Neural cell (in vitro differentiated cells): ENCODE results near the gene RAB17. TPM values are rescaled to one million over a fixed set of nuclear protein-coding genes. Genes with fewer than 3 reads are reported as not detected.

ENCODE experiments used
- H2AFZ ChIP-seq: fragments of 200-600, 300-800 bp; sonication (generic), shearing (Covaris generic); 2 replicates; pipeline ENCODE4 v1.6.0; 2014; ENCODE audit warnings: low read depth, mild to moderate bottlenecking, antibody characterized with exemption, low read length, moderate library complexity
- H3F3A ChIP-seq: fragments of 200-600 bp; shearing (Covaris generic); 2 replicates; pipeline ENCODE4 v1.6.1; 2016; ENCODE audit warnings: mild to moderate bottlenecking, moderate library complexity, mixed read lengths, antibody characterized with exemption, low read length; ENCODE audit not compliant: insufficient read depth, poor library complexity, severe bottlenecking
- H3K27ac ChIP-seq: fragments of 200-600, 300-800 bp; sonication (generic), shearing (Covaris generic); 2 replicates; pipeline ENCODE4 v1.5.1; 2014; ENCODE audit warnings: mild to moderate bottlenecking, low read length, moderate library complexity
- H3K27me3 ChIP-seq: fragments of 300-800, 200-600 bp; sonication (generic), shearing (Covaris generic); 2 replicates; pipeline ENCODE4 v1.6.0; 2014; ENCODE audit warnings: mild to moderate bottlenecking, low read depth, low read length, moderate library complexity; ENCODE audit not compliant: insufficient read depth
- H3K36me3 ChIP-seq: fragments of 300-800, 200-600 bp; sonication (generic), shearing (Covaris generic); 2 replicates; pipeline ENCODE4 v1.5.1; 2014; ENCODE audit warnings: mild to moderate bottlenecking, antibody characterized with exemption, low read length, moderate library complexity; ENCODE audit not compliant: insufficient read depth
- H3K4me2 ChIP-seq: fragments of 300-800, 200-600 bp; sonication (generic), shearing (Covaris generic); 2 replicates; pipeline ENCODE4 v1.6.0; 2014; ENCODE audit warnings: mild to moderate bottlenecking, low read length
- H3K4me3 ChIP-seq: fragments of 300-800, 200-600 bp; sonication (generic), shearing (Covaris generic); 2 replicates; pipeline ENCODE4 v1.5.1; 2014; ENCODE audit warnings: mild to moderate bottlenecking, low read length, moderate library complexity
- H3K79me2 ChIP-seq: fragments of 200-600 bp; shearing (Covaris generic); replicated peaks from 2 replicates; pipeline ENCODE4 v1.6.0; 2014; ENCODE audit warnings: mild to moderate bottlenecking, low read length, moderate library complexity; ENCODE audit not compliant: insufficient read depth
- H3K9ac ChIP-seq: fragments of 300-800, 200-600 bp; sonication (generic), shearing (Covaris generic); 2 replicates; pipeline ENCODE4 v1.6.1; 2016; ENCODE audit warnings: mild to moderate bottlenecking, low read length, mixed read lengths
- H3K9me2 ChIP-seq: fragments of 200-600 bp; shearing (Covaris generic); 2 replicates; pipeline ENCODE4 v1.6.1; 2016; ENCODE audit warnings: mild to moderate bottlenecking, low read length, mixed read lengths; ENCODE audit not compliant: insufficient read depth
- H3K9me3 ChIP-seq: fragments of 200-600, 300-800 bp; sonication (generic), shearing (Covaris generic); 2 replicates; pipeline ENCODE4 v1.6.1; 2016; ENCODE audit warnings: mild to moderate bottlenecking, mixed run types, low read length, moderate library complexity, mixed read lengths
- H4K20me1 ChIP-seq: fragments of 200-600 bp; shearing (Covaris generic); 2 replicates; pipeline ENCODE4 v1.6.1; 2016; ENCODE audit warnings: mild to moderate bottlenecking, mixed run types; ENCODE audit not compliant: insufficient read depth
- EP300 ChIP-seq: fragments of 450-650 bp; conservative IDR thresholded peaks from 2 replicates; pipeline ENCODE4 v1.6.1; 2014; ENCODE audit warnings: antibody characterized with exemption, mild to moderate bottlenecking, moderate library complexity; ENCODE audit not compliant: poor library complexity, severe bottlenecking
- EZH2 ChIP-seq: fragments of 200-600, 300-800 bp; shearing (Covaris generic), sonication (generic); IDR thresholded peaks from 2 replicates; pipeline ENCODE4 v1.6.1; 2014; ENCODE audit warnings: antibody characterized with exemption, low read length, borderline replicate concordance, mild to moderate bottlenecking; ENCODE audit not compliant: insufficient read depth, poor library complexity, severe bottlenecking
- MXI1 ChIP-seq: fragments of 450-650 bp; conservative IDR thresholded peaks from 2 replicates; pipeline ENCODE4 v1.6.1; 2014; ENCODE audit warnings: antibody characterized with exemption, mild to moderate bottlenecking; ENCODE audit not compliant: poor library complexity, severe bottlenecking
- POLR2AphosphoS5 ChIP-seq: IDR thresholded peaks from 2 replicates; pipeline ENCODE4 v1.6.1; 2012
- RAD21 ChIP-seq: fragments of 450-650 bp; conservative IDR thresholded peaks from 2 replicates; pipeline ENCODE4 v1.6.1; 2014; ENCODE audit warnings: antibody characterized with exemption, mild to moderate bottlenecking, moderate library complexity
- SMC3 ChIP-seq: fragments of 450-650 bp; conservative IDR thresholded peaks from 2 replicates; pipeline ENCODE4 v1.6.1; 2014; ENCODE audit warnings: antibody characterized with exemption, mild to moderate bottlenecking, moderate library complexity; ENCODE audit not compliant: poor library complexity
- TAF1 ChIP-seq: IDR thresholded peaks from 2 replicates; pipeline ENCODE4 v1.6.1; 2012; ENCODE audit warnings: low read depth
- polyA plus RNA-seq: library from polyadenylated mRNA; depleted of rRNA; stranded (reverse); fragments of >200 nt; gene quantifications from 2 replicates; pipeline ENCODE4 v1.2.3, GENCODE V29; 2014
- TF ChIP-seq, protein P1 (sequence below): fragments of 450-650 bp; IDR thresholded peaks from 2 replicates; pipeline ENCODE4 v1.5.1; 2014; ENCODE audit warnings: antibody characterized with exemption, mild to moderate bottlenecking, moderate library complexity; ENCODE audit not compliant: poor library complexity, severe bottlenecking
- TF ChIP-seq, protein P2 (sequence below): IDR thresholded peaks from 2 replicates; pipeline ENCODE4 v1.6.1; 2012; ENCODE audit warnings: borderline replicate concordance

The RAB17 gene
- polyA plus RNA-seq, 1 donor from 2014 or later = not detected

DNA sequence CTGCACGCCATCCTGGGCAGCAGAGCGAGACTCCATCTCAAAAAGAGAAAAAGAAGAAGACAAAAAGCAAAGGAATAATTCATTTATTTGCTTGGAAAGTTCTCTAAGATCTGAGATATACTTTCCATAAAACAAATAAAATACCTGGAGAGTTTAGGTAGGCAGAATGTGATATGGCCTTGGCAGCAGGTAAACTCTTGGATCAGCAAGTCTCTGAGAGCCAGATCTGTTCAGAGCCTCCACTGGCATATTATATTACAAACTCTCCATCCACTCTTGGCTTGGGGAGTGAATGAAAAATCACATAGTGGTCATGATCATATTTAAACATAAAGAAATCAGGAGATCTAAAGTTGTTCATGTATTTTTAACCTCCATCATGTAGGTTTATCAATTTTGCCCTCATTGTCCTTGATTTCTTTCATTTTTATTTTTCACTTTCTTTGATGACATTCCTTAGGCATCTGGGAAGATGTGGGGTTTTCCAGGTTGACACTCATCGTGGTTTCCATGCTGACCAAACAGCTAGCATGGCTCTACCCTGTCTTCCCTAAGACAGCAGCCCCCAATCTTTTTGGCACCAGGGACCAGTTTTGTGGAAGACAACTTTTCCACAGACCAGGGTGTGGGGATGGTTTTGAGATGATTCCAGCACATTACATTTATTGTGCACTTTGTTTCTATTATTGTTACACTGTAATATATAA, 47.0 kb upstream of the RAB17 start:
- H3K9me2 ChIP-seq = no peaks in the 10 kb centered on the region
- H3K4me2 ChIP-seq = no peak overlapping the region
- no peak overlapping the region for H2AFZ ChIP-seq
- no peaks in the 10 kb centered on the region for H3F3A ChIP-seq
- H4K20me1 ChIP-seq = no peaks in the 10 kb centered on the region
- H3K4me3 ChIP-seq = no peak overlapping the region
- TF ChIP-seq, protein P1, sequence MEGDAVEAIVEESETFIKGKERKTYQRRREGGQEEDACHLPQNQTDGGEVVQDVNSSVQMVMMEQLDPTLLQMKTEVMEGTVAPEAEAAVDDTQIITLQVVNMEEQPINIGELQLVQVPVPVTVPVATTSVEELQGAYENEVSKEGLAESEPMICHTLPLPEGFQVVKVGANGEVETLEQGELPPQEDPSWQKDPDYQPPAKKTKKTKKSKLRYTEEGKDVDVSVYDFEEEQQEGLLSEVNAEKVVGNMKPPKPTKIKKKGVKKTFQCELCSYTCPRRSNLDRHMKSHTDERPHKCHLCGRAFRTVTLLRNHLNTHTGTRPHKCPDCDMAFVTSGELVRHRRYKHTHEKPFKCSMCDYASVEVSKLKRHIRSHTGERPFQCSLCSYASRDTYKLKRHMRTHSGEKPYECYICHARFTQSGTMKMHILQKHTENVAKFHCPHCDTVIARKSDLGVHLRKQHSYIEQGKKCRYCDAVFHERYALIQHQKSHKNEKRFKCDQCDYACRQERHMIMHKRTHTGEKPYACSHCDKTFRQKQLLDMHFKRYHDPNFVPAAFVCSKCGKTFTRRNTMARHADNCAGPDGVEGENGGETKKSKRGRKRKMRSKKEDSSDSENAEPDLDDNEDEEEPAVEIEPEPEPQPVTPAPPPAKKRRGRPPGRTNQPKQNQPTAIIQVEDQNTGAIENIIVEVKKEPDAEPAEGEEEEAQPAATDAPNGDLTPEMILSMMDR = no peak
- H3K36me3 ChIP-seq = peaks cover 10% of the 10 kb centered on the region
- no peak overlapping the region for H3K27ac ChIP-seq
- peaks cover 10% of the 10 kb centered on the region for H3K9me3 ChIP-seq
- H3K79me2 ChIP-seq = peaks cover 42% of the 10 kb centered on the region
- H3K9ac ChIP-seq = no peak overlapping the region
- no peaks in the 10 kb centered on the region for H3K27me3 ChIP-seq

DNA sequence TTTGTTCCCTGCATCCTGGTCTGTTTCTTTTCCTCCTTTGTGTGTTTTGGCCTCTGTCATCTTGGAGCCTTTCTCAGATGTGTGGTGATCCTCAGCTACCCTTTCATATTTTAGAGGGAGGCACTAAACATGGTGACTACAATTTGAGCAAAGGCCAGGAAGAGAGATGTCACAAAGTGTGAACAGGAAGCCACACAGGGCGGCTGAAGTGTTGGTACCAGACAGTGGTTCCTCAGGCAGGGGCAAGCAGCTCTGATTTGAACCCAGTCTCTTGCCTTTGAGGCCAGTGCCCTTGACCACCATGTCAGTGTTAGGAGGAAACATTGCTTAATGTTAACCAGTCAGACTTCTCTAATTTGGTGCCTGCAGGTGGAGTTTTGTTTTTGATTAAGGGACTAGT, 46.0 kb upstream of the RAB17 start:
- TF ChIP-seq RAD21 (no peak), EP300 (no peak), POLR2AphosphoS5 (no peak), EZH2 (no peak), MXI1 (no peak), TAF1 (no peak), SMC3 (no peak)
- TF ChIP-seq, protein P1 = no peak
- TF ChIP-seq, protein P2, sequence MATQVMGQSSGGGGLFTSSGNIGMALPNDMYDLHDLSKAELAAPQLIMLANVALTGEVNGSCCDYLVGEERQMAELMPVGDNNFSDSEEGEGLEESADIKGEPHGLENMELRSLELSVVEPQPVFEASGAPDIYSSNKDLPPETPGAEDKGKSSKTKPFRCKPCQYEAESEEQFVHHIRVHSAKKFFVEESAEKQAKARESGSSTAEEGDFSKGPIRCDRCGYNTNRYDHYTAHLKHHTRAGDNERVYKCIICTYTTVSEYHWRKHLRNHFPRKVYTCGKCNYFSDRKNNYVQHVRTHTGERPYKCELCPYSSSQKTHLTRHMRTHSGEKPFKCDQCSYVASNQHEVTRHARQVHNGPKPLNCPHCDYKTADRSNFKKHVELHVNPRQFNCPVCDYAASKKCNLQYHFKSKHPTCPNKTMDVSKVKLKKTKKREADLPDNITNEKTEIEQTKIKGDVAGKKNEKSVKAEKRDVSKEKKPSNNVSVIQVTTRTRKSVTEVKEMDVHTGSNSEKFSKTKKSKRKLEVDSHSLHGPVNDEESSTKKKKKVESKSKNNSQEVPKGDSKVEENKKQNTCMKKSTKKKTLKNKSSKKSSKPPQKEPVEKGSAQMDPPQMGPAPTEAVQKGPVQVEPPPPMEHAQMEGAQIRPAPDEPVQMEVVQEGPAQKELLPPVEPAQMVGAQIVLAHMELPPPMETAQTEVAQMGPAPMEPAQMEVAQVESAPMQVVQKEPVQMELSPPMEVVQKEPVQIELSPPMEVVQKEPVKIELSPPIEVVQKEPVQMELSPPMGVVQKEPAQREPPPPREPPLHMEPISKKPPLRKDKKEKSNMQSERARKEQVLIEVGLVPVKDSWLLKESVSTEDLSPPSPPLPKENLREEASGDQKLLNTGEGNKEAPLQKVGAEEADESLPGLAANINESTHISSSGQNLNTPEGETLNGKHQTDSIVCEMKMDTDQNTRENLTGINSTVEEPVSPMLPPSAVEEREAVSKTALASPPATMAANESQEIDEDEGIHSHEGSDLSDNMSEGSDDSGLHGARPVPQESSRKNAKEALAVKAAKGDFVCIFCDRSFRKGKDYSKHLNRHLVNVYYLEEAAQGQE = no peak
- no peaks in the 10 kb centered on the region for H3F3A ChIP-seq
- H3K27ac ChIP-seq = no peak overlapping the region
- H3K27me3 ChIP-seq = no peaks in the 10 kb centered on the region
- no peaks in the 10 kb centered on the region for H3K9me2 ChIP-seq
- H3K4me2 ChIP-seq = no peak overlapping the region
- H3K9ac ChIP-seq = no peak overlapping the region
- peaks cover 35% of the 10 kb centered on the region for H3K79me2 ChIP-seq
- H3K36me3 ChIP-seq = peaks cover 12% of the 10 kb centered on the region
- no peak overlapping the region for H3K4me3 ChIP-seq
- H3K9me3 ChIP-seq = peaks cover 9% of the 10 kb centered on the region
- H4K20me1 ChIP-seq = no peaks in the 10 kb centered on the region
- H2AFZ ChIP-seq = no peak overlapping the region
